Smooth muscle cell (in vitro differentiated cells): ENCODE data around the gene EHD1. TPM values are rescaled to one million over a fixed set of nuclear protein-coding genes. Genes with fewer than 3 reads are reported as not detected.

Source experiments
- DNase-seq: peaks from one replicate; lab custom pipeline; 2025; ENCODE audit not compliant: unreplicated experiment; lab: John Stamatoyannopoulos, UW
- H2AFZ ChIP-seq: fragments of 200-600 bp; sonication (generic); 2 replicates; pipeline ENCODE4 v1.6.0; 2016; ENCODE audit warnings: antibody characterized with exemption, low read depth, mild to moderate bottlenecking
- H3F3A ChIP-seq: fragments of 200-600 bp; sonication (generic); 2 replicates; pipeline ENCODE4 v1.6.0; 2017; ENCODE audit warnings: antibody characterized with exemption, low read depth
- H3K27ac ChIP-seq: fragments of 200-600 bp; sonication (generic); 2 replicates; pipeline ENCODE4 v1.5.1; 2016; ENCODE audit warnings: low read depth, mild to moderate bottlenecking
- H3K27me3 ChIP-seq: fragments of 200-600 bp; sonication (generic); 2 replicates; pipeline ENCODE4 v1.6.1; 2016; ENCODE audit warnings: low read depth, mild to moderate bottlenecking
- H3K36me3 ChIP-seq: fragments of 200-600 bp; sonication (generic); 2 replicates; pipeline ENCODE4 v1.5.1; 2016; ENCODE audit warnings: low read depth
- H3K4me1 ChIP-seq: fragments of 200-600 bp; sonication (generic); 2 replicates; pipeline ENCODE4 v1.5.1; 2016; ENCODE audit warnings: low read depth
- H3K4me2 ChIP-seq: fragments of 200-600 bp; sonication (generic); 2 replicates; pipeline ENCODE4 v1.6.0; 2016; ENCODE audit warnings: mild to moderate bottlenecking
- H3K4me3 ChIP-seq: fragments of 200-600 bp; sonication (generic); 2 replicates; pipeline ENCODE4 v1.5.1; 2016; ENCODE audit warnings: mild to moderate bottlenecking
- H3K79me2 ChIP-seq: fragments of 200-600 bp; sonication (generic); 2 replicates; pipeline ENCODE4 v1.6.0; 2016; ENCODE audit warnings: low read depth, mild to moderate bottlenecking
- H3K9ac ChIP-seq: fragments of 200-600 bp; sonication (generic); 2 replicates; pipeline ENCODE4 v1.6.0; 2016; ENCODE audit warnings: low read depth
- H3K9me3 ChIP-seq: fragments of 200-600 bp; sonication (generic); replicated peaks from 2 replicates; pipeline ENCODE4 v1.5.1; 2016; ENCODE audit warnings: low read depth
- H4K20me1 ChIP-seq: fragments of 200-600 bp; sonication (generic); 2 replicates; pipeline ENCODE4 v1.6.0; 2016; ENCODE audit warnings: low read depth
- WGBS: methylation state at CpG from one replicate; pipeline ENCODE4 v1.1.7; 2016; ENCODE audit warnings: low lambda C conversion rate; 5-methylcytosine and 5-hydroxymethylcytosine counted together
- polyA plus RNA-seq: library from polyadenylated mRNA; unstranded; fragments of >200 nt; fragmentation: Nextera tagmentation; extraction: Ambion mirVana; gene quantifications from 2 replicates; pipeline ENCODE4 v1.2.1, GENCODE V29; 2016
- total RNA-seq: library from RNA; depleted of rRNA; stranded (reverse); fragments of >200 nt; gene quantifications from 2 replicates; pipeline ENCODE4 v1.2.3, GENCODE V29; 2014
- TF ChIP-seq, protein P1 (sequence below): fragments of 200-600 bp; sonication (generic); IDR thresholded peaks from 2 replicates; pipeline ENCODE4 v1.5.1; 2017; ENCODE audit warnings: borderline replicate concordance, mild to moderate bottlenecking, antibody characterized with exemption; ENCODE audit not compliant: insufficient read depth, poor library complexity, severe bottlenecking

EHD1 gene
- total and polyA plus RNA-seq, 2 experiments from 2014 or later: 42.8 to 59.8 TPM

DNA sequence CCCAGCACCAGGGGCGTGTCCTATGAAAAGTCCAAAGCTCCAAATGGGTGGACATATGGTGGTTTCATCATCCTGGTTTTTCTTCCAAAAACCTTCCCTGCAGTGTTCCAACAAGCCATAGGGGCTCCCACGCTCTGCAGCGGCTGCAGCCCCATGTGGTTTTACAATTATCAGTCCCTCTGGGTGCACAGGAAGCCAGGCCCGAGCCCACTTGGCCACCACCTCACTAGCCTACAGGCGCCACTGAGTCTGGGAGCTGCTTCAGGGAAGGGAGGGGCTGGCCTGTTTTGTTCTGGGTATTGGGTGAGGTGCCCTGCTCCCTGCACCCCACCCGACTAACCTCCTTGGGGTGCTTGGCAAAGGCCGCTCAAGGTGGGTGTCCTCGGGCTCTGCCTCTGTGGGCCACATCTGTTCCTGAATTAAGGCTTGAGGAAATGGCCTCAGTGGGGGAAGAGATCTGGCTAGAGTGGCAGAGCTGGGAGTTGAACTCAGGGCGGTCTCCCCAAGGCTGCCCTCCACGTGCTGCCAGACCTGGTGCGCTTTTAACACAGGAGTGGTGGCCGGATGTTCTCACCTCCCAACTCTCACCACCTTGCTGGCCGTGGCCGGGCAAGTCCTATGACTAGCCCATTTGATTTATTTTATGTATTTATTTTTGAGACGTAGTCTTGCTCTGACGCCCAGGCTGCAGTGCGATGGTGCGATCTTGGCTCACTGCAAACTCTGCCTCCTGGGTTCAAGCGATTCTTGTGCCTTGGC, 28.6 kb downstream of the EHD1 start:
- no peaks in the 10 kb centered on the region for H3K79me2 ChIP-seq
- 94% methylated on average over 19 of the region's 19 CpGs for WGBS

DNA sequence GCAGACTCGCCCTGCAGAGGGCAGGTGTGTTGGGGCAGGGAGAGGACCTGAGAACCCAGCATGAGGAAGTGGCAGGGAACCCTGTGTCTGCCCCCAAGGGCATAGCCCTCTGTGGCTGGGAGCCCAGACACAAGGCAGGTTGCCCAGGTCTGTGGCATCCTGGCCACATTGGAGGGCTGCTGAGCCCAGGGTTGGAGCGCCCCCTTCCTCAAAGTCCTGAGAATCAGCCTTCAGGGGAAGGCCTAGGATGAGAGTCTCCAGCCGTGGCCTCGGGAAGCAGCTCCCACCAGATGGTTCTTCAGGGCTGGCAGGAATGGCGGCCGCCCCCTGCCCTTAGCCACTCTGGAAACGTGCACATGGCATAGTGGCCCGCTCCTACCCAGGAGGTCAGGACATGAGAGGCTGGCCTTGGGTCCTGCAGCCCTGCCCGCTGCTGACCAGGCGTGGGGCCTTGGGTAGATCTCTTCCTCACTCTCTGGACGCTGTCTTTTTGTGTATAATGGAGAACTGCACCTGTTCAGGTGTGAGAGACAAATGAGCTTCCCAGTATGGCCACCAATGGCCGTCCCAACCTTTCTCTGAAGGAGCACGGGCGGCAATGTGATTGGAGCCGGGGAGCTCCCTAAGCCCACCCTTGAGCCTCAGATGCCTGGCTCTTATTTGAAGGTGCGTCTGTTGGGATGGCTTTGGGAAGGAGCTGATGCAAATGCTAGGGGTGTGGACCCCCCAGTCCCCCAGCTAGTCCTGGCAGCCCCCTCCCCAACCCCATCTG, 29.4 kb downstream of the EHD1 start:
- no peaks in the 10 kb centered on the region for H3K4me1 ChIP-seq
- H3K36me3 ChIP-seq: no peaks in the 10 kb centered on the region
- H3K4me3 ChIP-seq: no peak overlapping the region
- H3K27me3 ChIP-seq: no peaks in the 10 kb centered on the region
- no peaks in the 10 kb centered on the region for H3K79me2 ChIP-seq
- no peak for DNase-seq
- peaks cover 5% of the 10 kb centered on the region for H4K20me1 ChIP-seq
- TF ChIP-seq, protein P1, sequence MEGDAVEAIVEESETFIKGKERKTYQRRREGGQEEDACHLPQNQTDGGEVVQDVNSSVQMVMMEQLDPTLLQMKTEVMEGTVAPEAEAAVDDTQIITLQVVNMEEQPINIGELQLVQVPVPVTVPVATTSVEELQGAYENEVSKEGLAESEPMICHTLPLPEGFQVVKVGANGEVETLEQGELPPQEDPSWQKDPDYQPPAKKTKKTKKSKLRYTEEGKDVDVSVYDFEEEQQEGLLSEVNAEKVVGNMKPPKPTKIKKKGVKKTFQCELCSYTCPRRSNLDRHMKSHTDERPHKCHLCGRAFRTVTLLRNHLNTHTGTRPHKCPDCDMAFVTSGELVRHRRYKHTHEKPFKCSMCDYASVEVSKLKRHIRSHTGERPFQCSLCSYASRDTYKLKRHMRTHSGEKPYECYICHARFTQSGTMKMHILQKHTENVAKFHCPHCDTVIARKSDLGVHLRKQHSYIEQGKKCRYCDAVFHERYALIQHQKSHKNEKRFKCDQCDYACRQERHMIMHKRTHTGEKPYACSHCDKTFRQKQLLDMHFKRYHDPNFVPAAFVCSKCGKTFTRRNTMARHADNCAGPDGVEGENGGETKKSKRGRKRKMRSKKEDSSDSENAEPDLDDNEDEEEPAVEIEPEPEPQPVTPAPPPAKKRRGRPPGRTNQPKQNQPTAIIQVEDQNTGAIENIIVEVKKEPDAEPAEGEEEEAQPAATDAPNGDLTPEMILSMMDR: no peak
- no peak overlapping the region for H3K9ac ChIP-seq
- no peak overlapping the region for H2AFZ ChIP-seq
- no peak overlapping the region for H3K27ac ChIP-seq
- peaks cover 14% of the 10 kb centered on the region for H3F3A ChIP-seq
- H3K4me2 ChIP-seq: no peak overlapping the region
- H3K9me3 ChIP-seq: no peaks in the 10 kb centered on the region
- 87% methylated on average over 15 of the region's 16 CpGs for WGBS

More for the DNA sequence above, 28.6 kb downstream of the EHD1 start:
- no peak overlapping the region for H3K4me3 ChIP-seq
- no peaks in the 10 kb centered on the region for H3K27me3 ChIP-seq
- no peak overlapping the region for H2AFZ ChIP-seq
- TF ChIP-seq, protein P1: no peak
- H3K36me3 ChIP-seq: no peaks in the 10 kb centered on the region
- H3K4me2 ChIP-seq: no peak overlapping the region
- no peak overlapping the region for H3K9ac ChIP-seq
- H3K27ac ChIP-seq: peak overlapping the region; percentile 24
- H4K20me1 ChIP-seq: peaks cover 8% of the 10 kb centered on the region
- peaks cover 19% of the 10 kb centered on the region for H3F3A ChIP-seq
- no peaks in the 10 kb centered on the region for H3K9me3 ChIP-seq
- DNase-seq: no peak
- no peaks in the 10 kb centered on the region for H3K4me1 ChIP-seq

DNA sequence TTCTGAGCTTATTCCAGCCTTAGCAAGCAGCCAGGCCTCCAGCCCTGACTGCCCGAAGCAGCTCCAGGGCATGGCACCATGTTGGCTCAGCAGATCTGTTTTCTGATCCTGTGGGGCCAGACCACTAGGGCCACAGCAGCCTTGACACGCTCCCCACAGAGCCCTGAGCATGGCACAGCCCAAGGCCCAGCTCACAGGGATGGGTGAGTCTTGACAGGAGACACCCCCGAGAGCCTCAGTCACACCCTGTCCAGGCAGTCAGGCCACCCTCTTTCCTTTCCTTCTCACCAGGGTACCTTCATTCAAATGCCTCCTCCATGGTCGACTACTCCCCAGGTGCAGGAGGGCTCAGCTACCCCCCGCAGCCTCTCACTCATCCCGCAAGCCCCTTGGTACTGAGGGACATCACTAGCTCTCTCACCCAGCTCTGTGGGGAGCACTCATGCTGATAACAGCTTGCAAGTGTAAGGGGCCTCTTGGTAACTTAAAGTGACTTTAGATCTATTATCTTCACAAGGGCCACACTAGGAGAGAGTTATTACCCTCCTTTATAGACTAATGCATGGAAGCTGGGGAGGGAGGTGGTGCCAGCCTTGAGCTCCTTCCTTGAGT, 30.1 kb downstream of the EHD1 start:
- Histone ChIP-seq H3K4me1 (peaks cover 1% of the 10 kb centered on the region), H3K27ac (no peak overlapping the region), H3K79me2 (no peaks in the 10 kb centered on the region), H3F3A (peaks cover 14% of the 10 kb centered on the region), H3K9me3 (no peaks in the 10 kb centered on the region), H3K27me3 (no peaks in the 10 kb centered on the region), H2AFZ (no peak overlapping the region), H4K20me1 (peaks cover 1% of the 10 kb centered on the region), H3K4me3 (no peak overlapping the region), H3K36me3 (no peaks in the 10 kb centered on the region), H3K4me2 (no peak overlapping the region), H3K9ac (no peak overlapping the region)
- whole genome bisulfite sequencing: 94% methylated on average over 6 of the region's 6 CpGs
- TF ChIP-seq, protein P1: no peak
- no peak for DNase-seq
